Smooth muscle cell (in vitro differentiated cells): ENCODE data around the gene GFPT2. TPM values are rescaled to one million over a fixed set of nuclear protein-coding genes. Genes with fewer than 3 reads are reported as not detected.
A peak's percentile ranks its signal among the peaks of the same experiment; 100 is the strongest.

Experiments
- DNase-seq: peaks from one replicate; lab custom pipeline; 2025; ENCODE audit not compliant: unreplicated experiment; lab: John Stamatoyannopoulos, UW
- H2AFZ ChIP-seq: fragments of 200-600 bp; sonication (generic); 2 replicates; pipeline ENCODE4 v1.6.0; 2016; ENCODE audit warnings: antibody characterized with exemption, low read depth, mild to moderate bottlenecking
- H3F3A ChIP-seq: fragments of 200-600 bp; sonication (generic); 2 replicates; pipeline ENCODE4 v1.6.0; 2017; ENCODE audit warnings: antibody characterized with exemption, low read depth
- H3K27ac ChIP-seq: fragments of 200-600 bp; sonication (generic); 2 replicates; pipeline ENCODE4 v1.5.1; 2016; ENCODE audit warnings: low read depth, mild to moderate bottlenecking
- H3K27me3 ChIP-seq: fragments of 200-600 bp; sonication (generic); 2 replicates; pipeline ENCODE4 v1.6.1; 2016; ENCODE audit warnings: low read depth, mild to moderate bottlenecking
- H3K36me3 ChIP-seq: fragments of 200-600 bp; sonication (generic); 2 replicates; pipeline ENCODE4 v1.5.1; 2016; ENCODE audit warnings: low read depth
- H3K4me1 ChIP-seq: fragments of 200-600 bp; sonication (generic); 2 replicates; pipeline ENCODE4 v1.5.1; 2016; ENCODE audit warnings: low read depth
- H3K4me2 ChIP-seq: fragments of 200-600 bp; sonication (generic); 2 replicates; pipeline ENCODE4 v1.6.0; 2016; ENCODE audit warnings: mild to moderate bottlenecking
- H3K4me3 ChIP-seq: fragments of 200-600 bp; sonication (generic); 2 replicates; pipeline ENCODE4 v1.5.1; 2016; ENCODE audit warnings: mild to moderate bottlenecking
- H3K79me2 ChIP-seq: fragments of 200-600 bp; sonication (generic); 2 replicates; pipeline ENCODE4 v1.6.0; 2016; ENCODE audit warnings: low read depth, mild to moderate bottlenecking
- H3K9ac ChIP-seq: fragments of 200-600 bp; sonication (generic); 2 replicates; pipeline ENCODE4 v1.6.0; 2016; ENCODE audit warnings: low read depth
- H3K9me3 ChIP-seq: fragments of 200-600 bp; sonication (generic); replicated peaks from 2 replicates; pipeline ENCODE4 v1.5.1; 2016; ENCODE audit warnings: low read depth
- H4K20me1 ChIP-seq: fragments of 200-600 bp; sonication (generic); 2 replicates; pipeline ENCODE4 v1.6.0; 2016; ENCODE audit warnings: low read depth
- CTCF ChIP-seq: fragments of 200-600 bp; sonication (generic); IDR thresholded peaks from 2 replicates; pipeline ENCODE4 v1.5.1; 2017; ENCODE audit warnings: borderline replicate concordance, mild to moderate bottlenecking, antibody characterized with exemption; ENCODE audit not compliant: insufficient read depth, poor library complexity, severe bottlenecking
- WGBS: methylation state at CpG from one replicate; pipeline ENCODE4 v1.1.7; 2016; ENCODE audit warnings: low lambda C conversion rate; 5-methylcytosine and 5-hydroxymethylcytosine counted together
- polyA plus RNA-seq: library from polyadenylated mRNA; unstranded; fragments of >200 nt; fragmentation: Nextera tagmentation; extraction: Ambion mirVana; gene quantifications from 2 replicates; pipeline ENCODE4 v1.2.1, GENCODE V29; 2016
- total RNA-seq: library from RNA; depleted of rRNA; stranded (reverse); fragments of >200 nt; gene quantifications from 2 replicates; pipeline ENCODE4 v1.2.3, GENCODE V29; 2014

Gene GFPT2
- total and polyA plus RNA-seq, 2 experiments from 2014 or later, result 137 to 243 TPM

GRCh38 chr5:180335614-180336233, 17.4 kb downstream of the GFPT2 start:
- DNase-seq, result no peak
- Histone ChIP-seq H3F3A (peaks cover 53% of the 10 kb centered on the region), H3K36me3 (no peaks in the 10 kb centered on the region), H3K9me3 (no peaks in the 10 kb centered on the region), H2AFZ (no peak overlapping the region), H4K20me1 (peaks cover 27% of the 10 kb centered on the region), H3K9ac (no peak overlapping the region), H3K4me1 (peaks cover 19% of the 10 kb centered on the region), H3K4me3 (no peak overlapping the region), H3K4me2 (no peak overlapping the region), H3K27ac (peak overlapping the region; percentile 89), H3K27me3 (no peaks in the 10 kb centered on the region), H3K79me2 (peaks cover 32% of the 10 kb centered on the region)
- TF ChIP-seq CTCF, result no peak
- WGBS, result 95% methylated on average over 19 of the region's 19 CpGs

- Histone ChIP-seq H3K27ac (peak overlapping the region; percentile 89), H3K36me3 (no peaks in the 10 kb centered on the region), H3K4me1 (peaks cover 19% of the 10 kb centered on the region), H3K9ac (no peak overlapping the region), H3F3A (peaks cover 59% of the 10 kb centered on the region), H3K4me2 (no peak overlapping the region), H2AFZ (no peak overlapping the region), H3K27me3 (no peaks in the 10 kb centered on the region), H3K4me3 (no peak overlapping the region), H4K20me1 (peaks cover 19% of the 10 kb centered on the region), H3K79me2 (peaks cover 27% of the 10 kb centered on the region), H3K9me3 (no peaks in the 10 kb centered on the region)
- DNase-seq, result no peak
- TF ChIP-seq CTCF, result no peak
- WGBS, result 90% methylated on average over 15 of the region's 15 CpGs
These were observed 18.2 kb downstream of the GFPT2 start for GRCh38 chr5:180334751-180335613.

- Histone ChIP-seq H3K36me3 (no peaks in the 10 kb centered on the region), H3K4me2 (peak overlapping the region; percentile 55), H3K9me3 (no peaks in the 10 kb centered on the region), H3K79me2 (peaks cover 25% of the 10 kb centered on the region), H3F3A (peaks cover 60% of the 10 kb centered on the region), H3K4me1 (peaks cover 19% of the 10 kb centered on the region), H3K9ac (no peak overlapping the region), H2AFZ (no peak overlapping the region), H3K27ac (peak overlapping the region; percentile 89), H3K27me3 (no peaks in the 10 kb centered on the region), H4K20me1 (peaks cover 11% of the 10 kb centered on the region), H3K4me3 (no peak overlapping the region)
- no peak for DNase-seq
- no peak for TF ChIP-seq CTCF
- 76% methylated on average over 6 of the region's 6 CpGs for WGBS
These were observed 19.0 kb downstream of the GFPT2 start for GRCh38 chr5:180334176-180334575.
